GM21529 (cell line): ENCODE data around the gene EPHA1.
A peak's percentile ranks its signal among the peaks of the same experiment; 100 is the strongest.

Source experiments
- ATAC-seq: cut with Tn5 transposase; IDR thresholded peaks from one replicate; pipeline ENCODE4 v1.9.1; 2021; ENCODE audit not compliant: unreplicated experiment

Gene EPHA1

DNA sequence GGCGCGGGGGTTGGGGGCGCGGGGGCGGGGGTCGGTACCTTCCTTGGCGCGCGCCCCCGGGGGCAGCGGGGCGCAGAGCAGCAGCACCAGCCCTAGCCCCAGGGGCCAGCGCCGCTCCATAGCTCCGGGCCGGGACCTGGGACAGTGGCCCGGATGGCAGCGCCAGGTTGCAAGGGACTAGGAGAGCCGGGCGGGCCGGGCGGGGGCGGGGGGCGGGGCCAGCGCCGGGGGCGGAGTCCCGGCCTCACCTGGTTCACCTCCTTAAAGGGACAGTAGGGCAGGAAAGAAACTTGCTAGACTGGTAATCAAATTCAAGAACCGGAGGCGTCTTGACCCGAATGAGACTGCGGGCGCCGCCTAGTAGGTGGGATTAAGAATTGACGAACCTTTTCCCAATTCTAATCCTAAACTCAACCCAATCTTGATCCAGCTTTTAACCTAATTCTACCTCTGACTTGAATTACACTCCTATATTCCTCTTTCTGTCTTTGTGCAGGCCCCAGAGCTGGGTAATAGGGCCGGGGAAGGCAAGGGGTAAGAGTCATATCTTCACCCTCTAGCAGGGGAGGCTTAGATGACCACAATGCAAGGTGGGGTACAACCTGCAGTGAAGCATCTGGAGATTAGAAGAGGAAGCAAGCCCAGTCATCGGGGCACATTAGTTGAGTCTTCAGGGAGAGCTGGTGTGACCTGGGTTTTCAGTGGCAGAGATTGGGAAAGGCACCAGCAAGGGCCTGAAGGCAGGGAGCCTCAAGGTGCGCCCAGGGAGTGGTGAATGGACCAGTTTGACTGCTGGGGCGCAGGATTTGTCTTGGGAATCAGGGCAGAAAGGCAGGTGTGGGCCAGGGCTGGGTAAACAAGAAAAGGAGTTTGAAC lies at the start of gene EPHA1:
TSS of gene EPHA1 (minus strand) at position 171 of the 876 bp plus-strand sequence. CDS start at position 120, 51 bp downstream.
- peak; percentile 46 for ATAC-seq

DNA sequence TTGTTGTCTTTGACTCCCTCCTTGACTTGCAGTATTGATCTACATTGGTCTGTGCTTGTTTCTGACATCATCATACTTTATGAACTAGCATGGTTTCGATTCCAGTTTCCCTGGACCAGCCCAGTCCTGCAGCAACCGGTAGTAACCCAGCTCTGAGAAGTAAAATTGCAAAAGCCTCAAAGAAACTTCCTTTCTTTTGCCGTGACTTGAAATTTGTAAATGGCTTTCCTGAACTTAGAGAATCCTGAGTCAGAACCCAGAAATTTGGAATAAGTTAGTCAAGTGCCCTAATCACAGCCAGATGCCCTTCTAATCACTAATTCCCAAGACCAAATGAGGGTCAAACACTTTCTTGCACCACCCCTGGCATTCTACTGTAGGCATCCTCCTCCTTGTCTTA lies 49.6 kb upstream of the EPHA1 start:
- ATAC-seq = peak; percentile 61

DNA sequence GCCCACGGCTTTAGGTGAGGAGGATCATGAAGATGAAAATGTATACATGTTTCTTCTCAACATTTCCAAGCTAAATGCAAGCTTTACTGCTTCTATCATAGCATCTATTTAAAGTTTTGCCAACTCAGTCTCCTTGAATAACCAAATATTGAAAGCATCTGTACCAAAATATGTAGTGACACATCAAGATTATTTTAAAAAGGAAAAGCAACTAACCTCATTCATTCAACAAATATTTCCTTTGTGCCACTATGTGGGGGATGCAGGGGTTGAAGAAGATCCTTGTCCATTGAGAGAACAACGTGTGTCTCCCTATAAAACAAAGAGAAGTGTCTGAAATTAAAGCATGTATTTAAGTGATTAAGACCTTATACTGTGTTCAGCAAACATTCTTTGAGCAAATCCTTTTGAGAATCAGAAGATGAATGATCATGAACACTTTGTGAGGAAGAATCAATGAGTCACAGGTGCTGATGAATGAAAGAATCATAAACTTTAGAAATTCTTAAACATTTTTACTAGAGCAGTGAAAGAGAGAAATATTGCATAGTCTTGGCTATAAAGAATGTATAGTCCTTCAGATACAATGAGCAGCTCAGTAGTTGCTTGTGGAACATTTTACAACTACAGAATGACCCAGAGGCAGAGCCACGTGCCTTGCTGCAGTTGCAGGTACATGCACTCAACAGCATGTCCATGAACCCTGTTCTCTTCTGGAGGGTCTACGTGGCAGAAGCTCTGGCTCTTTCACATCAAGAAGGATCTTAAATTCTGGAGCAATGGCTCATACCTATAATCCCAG lies 48.5 kb upstream of the EPHA1 start:
- ATAC-seq = no peak

DNA sequence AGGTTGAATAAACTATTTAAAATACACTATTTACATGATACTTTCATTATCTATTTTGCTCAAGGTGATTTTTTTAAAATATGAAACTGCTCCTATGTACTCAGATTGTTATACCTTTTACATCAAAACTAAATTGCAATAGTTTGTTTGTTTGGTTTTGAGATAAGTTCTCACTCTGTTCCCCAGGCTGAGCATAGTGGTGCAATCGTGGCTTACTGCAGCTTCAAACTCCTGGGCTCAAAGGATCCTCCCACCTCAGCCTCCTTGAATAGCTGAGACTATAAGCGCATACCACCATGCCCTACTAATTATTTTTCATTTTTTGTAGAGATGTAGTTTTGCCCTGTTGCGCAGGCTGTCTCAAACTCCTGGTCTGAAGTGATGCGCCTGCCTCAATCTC lies 47.3 kb upstream of the EPHA1 start:
- no peak for ATAC-seq

DNA sequence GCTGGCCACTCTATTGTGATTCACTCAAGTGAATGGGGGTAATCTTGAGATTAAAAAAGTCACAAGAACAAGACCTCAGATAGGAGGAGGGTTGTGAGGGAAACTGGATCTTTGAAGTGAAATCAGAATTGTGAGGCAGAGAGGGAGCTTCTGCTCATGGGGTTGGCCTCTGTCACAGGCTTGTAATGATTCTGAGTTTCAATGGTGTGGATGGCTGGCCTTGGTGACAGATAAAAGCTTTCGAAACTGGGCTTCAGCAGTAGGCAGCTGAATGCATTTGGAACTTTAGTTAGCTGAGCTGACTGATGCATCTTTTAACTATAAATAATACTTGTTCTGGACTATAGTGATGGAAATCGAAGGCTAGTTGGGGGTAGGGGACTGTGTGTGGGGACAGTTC lies 46.8 kb upstream of the EPHA1 start:
- no peak for ATAC-seq

DNA sequence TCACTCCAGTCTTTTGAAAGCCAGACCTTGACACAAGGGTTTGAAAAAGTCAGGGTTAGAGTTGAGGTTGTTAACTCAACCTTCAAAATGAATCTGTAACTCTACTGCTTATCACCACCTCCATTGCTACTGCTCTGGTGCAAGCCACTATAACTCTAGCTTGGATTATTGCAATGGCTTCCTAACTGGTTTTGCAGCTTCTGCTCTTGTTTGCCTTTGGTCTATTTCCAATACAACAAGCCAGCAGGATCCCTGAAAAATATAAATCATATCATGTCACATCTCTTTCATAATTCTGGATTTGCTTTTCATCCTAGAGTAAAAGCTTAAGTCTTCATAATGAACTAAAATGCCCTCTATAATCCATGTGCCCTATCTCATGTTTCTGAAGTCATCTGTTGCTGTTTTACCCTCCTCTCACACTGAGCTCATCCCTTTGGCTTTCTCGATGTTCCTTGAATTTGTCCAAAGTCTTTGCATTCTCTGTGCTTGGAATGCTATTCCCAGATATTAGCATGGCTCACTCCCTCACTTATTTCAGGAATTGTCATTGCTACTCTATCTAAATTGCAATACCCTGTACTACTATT lies 45.5 kb upstream of the EPHA1 start:
- no peak for ATAC-seq

DNA sequence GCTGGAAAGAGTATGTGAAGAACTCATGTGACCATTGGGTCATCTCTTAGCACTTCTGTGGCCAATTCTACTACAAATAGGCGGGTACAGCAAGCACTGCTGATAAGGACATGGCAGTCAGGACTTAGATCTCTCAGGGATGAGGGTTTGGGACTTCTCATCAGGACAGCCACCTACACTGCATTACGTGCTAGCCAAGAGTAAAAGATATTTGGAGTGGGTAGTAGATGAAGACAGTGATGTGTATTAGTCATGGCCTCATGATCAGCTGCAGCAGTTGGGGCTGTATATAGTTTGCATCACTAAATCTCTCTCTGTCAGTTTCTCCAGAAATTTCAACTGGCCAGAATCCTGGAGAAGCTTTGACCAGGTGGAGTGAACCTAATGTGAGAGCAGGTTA lies 43.8 kb upstream of the EPHA1 start:
- ATAC-seq = no peak

DNA sequence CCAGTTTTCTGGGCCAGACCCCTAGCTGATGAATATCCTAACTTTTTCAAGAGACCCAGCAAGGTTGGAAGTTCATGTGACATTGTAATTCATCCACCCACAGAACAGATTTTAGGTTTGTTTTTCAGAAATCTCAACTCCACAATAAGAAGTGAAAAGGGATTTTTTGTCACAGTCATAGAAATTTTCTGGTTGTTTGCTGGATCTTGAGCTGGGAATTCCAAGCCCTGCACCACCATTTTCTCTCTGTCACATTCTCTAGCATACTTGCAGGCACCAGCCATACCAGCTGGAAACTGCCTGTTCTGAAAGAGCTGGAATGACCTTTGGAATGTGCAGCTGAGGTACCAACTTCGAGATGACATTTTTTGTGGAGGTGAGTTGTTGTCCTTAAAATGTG lies 43.1 kb upstream of the EPHA1 start:
- ATAC-seq = no peak

DNA sequence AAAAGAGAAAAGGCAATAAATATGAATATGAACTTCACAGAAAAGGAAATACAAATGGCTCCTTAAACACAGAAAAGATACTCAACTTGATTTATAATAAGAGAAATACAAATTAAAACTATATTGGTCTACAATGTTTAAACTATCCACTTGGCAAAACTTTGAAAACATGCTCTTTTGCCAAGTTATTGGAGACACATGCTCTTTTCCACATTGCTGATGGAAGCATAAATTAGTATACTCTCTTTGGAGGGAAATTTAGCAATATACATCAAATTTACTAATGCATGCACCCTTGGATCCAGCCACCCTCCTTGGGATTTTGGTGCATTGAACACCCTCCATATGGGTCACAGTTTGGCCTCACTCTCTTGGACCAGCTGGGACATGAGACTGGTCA lies 42.5 kb upstream of the EPHA1 start:
- no peak for ATAC-seq

DNA sequence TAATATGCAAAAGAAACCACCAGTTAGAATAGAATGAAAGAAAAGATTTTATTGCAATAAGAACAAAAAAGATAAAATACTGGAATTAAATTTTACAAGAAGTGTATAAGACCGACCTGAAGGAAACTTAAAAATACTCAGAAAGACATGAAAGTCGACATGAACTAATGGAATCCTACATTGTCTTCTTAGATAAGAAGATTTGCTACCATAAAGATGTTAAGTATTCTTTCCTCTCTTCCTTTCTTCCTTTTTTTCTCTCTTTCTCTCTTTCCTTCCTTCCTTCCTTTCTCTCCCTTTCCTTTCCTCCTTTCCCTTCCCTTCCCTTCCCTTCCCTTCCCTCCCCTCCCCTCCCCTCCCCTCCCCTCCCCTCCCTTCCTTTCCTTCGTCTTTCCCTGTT lies 41.1 kb upstream of the EPHA1 start:
- no peak for ATAC-seq

DNA sequence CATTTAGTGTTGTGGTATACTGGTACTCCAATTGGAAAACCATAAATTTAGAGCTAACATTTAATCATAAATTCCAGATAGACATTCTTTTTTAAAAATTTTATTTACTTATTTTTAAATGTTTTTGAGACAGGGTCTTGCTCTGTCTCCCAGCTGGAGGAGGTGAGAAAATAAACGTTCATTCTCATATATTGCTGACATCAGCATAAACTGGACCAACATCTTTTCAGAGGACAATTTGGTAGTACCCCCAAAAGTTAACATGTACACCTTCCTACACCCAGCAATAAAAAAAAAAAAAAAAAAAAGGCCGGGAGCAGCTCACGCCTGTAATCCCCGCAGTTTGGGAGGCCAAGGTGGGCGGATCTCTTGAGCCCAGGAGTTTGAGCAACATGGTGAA lies 39.8 kb upstream of the EPHA1 start:
- no peak for ATAC-seq

DNA sequence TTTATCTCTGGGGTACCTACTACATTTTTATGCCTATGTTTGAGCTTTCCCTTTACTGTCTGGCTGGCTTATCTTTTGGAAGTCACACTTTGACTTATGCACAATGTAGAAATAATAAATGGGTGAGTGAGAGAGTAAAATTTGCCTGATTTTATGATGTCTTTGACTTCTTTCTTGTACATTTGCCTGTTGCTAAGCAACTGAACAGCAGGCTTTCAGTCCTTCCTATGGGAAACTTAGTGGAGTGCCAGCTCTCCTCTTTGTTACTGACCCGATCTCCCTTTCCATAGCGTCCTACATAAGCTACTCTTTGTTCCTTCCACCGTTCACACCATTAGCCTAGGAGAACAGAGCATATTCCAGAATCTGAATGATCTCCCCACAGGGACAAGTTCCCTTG lies 38.8 kb upstream of the EPHA1 start:
- ATAC-seq = no peak

DNA sequence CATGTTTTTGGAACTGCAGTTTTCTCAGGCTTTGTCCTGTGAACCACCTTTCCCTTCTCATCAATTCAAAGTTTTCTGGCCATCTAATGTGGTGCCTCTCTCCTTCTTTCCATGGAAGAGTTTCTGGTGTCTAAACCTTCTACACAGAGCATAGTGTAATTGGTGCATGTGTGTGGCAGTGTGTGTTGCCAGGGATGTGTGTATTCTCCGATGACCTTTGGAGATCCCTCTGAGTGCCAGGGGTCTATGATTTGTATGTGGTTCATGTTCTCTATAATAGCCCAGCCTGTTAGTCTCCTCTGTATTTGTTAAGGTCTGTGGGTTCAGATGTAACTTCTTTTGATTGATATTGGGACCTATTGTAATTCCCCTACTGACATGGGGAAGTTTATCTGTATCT lies 36.1 kb upstream of the EPHA1 start:
- ATAC-seq = no peak

DNA sequence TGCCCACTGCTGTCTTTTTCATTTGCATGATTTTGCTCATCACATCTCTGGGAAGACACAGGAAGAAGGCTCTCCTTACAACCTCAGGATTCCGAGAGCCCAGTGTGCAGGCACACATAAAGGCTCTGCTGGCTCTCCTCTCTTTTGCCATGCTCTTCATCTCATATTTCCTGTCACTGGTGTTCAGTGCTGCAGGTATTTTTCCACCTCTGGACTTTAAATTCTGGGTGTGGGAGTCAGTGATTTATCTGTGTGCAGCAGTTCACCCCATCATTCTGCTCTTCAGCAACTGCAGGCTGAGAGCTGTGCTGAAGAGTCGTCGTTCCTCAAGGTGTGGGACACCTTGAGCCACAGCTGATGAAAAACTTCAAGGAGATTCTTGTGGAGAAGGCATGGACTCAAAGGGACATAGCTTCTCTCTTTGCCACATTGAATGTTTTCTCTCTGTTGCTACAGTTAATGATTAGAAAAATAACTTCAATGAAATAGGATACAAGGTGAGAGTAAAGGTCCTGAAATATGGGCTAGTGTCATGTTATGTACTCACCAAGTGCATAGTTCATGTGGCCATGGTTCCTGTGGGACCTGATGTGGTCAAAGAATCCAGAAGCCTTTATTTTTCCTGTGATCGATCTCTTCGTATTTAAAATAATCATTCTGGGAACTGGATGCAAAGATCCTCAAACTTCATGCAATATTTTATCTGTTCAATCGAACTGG lies 35.6 kb upstream of the EPHA1 start:
- ATAC-seq = no peak

DNA sequence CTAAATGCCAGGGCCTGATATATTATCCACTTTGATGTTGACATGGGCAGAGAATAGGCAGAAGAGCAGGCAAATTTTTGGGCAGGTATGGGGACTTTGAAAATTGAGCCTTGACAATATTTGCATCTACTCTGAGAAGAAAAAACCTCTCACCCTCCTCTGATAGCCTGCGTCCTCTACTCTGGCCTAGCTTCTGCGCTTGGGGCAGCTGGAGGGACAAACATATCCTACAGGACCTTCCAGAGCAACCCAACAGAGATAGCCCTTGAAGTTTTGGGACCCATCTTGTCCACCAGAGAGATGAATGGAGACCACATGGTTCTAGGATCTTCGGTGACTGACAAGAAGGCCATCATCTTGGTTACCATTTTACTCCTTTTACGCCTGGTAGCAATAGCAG lies 34.5 kb upstream of the EPHA1 start, which contains the start of gene TAS2R60:
TSS of gene TAS2R60 (plus strand) at position 301 of the 400 bp plus-strand sequence. CDS start at position 301, 0 bp downstream.
- ATAC-seq = no peak

DNA sequence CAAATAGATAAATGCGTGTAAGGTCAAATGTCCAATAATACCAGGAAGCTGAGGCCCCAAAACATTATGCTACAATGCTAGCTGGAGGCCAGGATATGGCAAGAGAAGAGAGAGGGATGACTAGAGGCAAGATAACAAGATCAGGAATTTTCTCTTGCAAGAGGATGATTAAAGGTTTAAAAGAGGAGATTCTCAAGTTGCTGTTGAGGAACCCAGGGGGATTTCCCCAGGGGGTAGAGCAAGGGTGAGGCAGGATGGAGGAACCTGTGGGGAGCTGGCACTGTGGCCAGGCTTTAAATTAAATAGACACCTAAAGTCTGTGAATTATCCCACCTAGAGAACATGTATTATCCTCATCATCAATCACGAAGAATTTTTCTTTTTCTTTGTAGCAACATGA lies 31.2 kb upstream of the EPHA1 start:
- ATAC-seq = no peak

DNA sequence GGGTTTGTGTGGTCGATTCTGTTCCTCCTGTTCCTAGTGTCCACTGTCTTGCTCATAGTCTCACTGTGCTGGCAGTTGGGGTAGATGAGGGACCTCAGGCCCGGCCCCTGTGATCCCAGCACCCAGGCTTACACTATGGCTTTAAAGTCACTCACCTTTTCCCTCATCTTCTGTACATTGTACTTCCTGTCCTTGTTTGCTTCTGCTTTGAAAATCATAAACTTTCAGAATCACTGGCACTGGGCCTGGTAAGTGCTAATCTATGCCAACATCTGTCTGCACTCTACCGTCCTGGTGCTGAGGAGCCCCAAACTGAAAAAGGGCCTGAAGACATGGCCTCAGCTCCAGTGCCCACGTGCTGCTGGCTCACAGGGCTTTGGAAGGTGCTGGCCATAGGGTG lies 28.9 kb upstream of the EPHA1 start:
- peak; percentile 49 for ATAC-seq

DNA sequence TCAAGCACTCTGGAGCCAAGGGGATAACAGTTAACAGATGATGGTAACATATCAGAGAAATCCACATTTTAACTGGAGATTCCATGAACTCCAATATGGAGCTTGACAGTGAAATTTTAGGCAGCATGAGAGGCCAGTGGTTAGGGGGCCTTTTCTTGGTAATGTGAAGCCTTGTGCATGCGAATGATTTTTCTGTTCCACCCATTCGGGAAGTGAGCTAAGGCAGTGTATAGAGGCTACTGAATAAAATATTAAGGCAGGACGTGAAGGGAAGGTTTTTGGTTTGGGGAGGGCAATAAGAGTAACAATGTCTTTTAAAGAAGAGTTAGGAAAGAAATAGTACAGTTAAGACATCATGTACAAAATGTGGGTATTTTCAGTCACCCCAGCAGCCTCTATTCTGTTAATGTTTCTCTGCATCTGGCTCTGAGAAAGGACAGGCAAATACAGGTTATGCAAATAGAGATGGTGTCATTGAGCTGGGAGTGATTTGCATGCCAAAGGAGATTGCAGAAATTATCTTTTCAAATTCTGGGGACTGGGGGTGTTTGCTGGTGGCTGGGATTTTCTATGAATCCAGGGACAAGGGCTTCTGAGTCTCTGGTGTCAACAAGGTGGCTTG lies 27.8 kb upstream of the EPHA1 start:
- peak; percentile 78 for ATAC-seq

DNA sequence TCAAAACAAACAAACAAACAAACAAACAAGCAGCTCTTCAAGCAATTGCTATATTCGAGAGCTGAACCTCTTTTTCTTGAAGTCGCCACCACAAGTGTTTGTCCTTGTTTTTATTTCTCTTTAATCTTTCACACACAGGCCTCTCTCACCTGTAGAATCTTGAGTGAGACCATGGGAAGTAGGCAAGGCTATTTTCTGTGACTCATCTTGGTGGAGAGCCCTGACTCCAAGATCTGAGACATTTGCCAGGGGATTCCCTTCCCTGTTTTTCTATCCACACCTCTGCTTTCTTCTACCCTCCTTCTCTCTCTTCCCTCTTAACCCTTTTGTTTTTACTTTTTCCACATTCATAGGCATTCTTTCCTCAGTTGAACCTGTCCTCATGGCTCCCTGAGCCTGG lies 26.6 kb upstream of the EPHA1 start:
- ATAC-seq = no peak

DNA sequence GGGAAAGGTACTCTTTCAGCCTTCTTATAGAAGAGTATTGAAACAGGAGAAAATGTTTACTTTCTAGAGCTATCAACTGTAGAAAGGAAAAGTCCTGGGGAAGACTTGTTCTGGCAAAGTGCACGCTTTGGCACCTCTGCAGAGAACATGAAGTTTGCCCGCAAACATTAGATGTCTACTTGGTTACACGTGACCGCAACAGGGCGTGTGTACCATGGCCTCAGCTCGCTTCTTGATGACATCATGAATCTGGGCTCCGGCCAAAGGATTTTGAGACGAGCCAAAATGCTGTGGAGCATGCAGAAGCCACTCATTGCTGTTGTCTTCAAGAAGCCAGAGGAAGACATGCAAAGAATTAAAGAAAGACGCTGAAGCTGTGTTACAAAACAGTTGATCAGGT lies 26.0 kb upstream of the EPHA1 start:
- ATAC-seq = no peak

DNA sequence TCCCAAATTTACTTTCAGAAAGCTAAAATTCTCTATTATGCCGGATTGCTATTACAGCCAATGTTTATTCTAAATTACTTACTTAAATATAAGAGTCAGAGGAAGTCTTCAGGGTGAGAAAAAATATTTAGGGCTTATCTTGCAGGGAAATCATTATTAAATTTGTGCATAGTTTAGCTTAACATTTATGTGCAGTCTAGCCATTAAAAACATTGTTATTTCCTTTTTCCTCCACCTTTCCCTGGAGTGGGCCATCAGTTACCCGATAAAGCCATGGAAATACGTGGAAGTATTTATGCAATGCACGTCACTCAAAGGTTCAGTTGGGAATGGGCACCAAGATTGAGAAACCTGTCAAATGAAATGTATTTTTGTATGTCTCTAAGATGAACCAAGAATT lies 25.1 kb upstream of the EPHA1 start:
- ATAC-seq = no peak
